SK-N-SH (cell line): ENCODE measurements around the gene ARHGEF40.

Experiments used
- CHD2 ChIP-seq: fragments of 150-350 bp; IDR thresholded peaks from 2 replicates; pipeline ENCODE4 v1.6.1; 2018; ENCODE audit warnings: low read length; ENCODE audit not compliant: partially characterized antibody
- CTCF ChIP-seq: fragments of 200-600 bp; sonication (generic); IDR thresholded peaks from 2 replicates; pipeline ENCODE4 v1.6.1; 2017; ENCODE audit warnings: antibody characterized with exemption, mild to moderate bottlenecking, moderate library complexity
- EZH2phosphoT487 ChIP-seq: fragments of 200-600 bp; sonication (generic); IDR thresholded peaks from 2 replicates; pipeline ENCODE4 v1.6.1; 2017; ENCODE audit warnings: low read depth, mixed run types, mild to moderate bottlenecking, antibody characterized with exemption, moderate library complexity, borderline replicate concordance
- IRF3 ChIP-seq: fragments of 150-350 bp; IDR thresholded peaks from 2 replicates; pipeline ENCODE4 v1.6.1; 2016; ENCODE audit warnings: mild to moderate bottlenecking, low read depth, low read length
- MAX ChIP-seq: IDR thresholded peaks from 2 replicates; pipeline ENCODE4 v1.4.0; 2012; ENCODE audit warnings: low read depth
- RAD21 ChIP-seq: IDR thresholded peaks from 2 replicates; pipeline ENCODE4 v1.6.1; 2012; ENCODE audit warnings: mild to moderate bottlenecking, low read length
- REST ChIP-seq: IDR thresholded peaks from 2 replicates; pipeline ENCODE4 v1.6.1; 2012; ENCODE audit warnings: mild to moderate bottlenecking, low read depth, low read length, moderate library complexity
- TAF1 ChIP-seq: IDR thresholded peaks from 2 replicates; pipeline ENCODE4 v1.6.1; 2012; ENCODE audit warnings: low read depth, mild to moderate bottlenecking, low read length, moderate library complexity, borderline replicate concordance

- TF ChIP-seq MAX: no peak
- TF ChIP-seq CTCF: no peak
- TF ChIP-seq REST: no peak
- TF ChIP-seq EZH2phosphoT487: no peak
- TF ChIP-seq IRF3: no peak
- no peak for TF ChIP-seq TAF1
- no peak for TF ChIP-seq RAD21
- no peak for TF ChIP-seq CHD2
These were observed 49.0 kb upstream of the ARHGEF40 start for GRCh38 chr14:21020977-21021545.
